NK-92 (cell line): ENCODE measurements around the gene ABHD1.
"Not testable (repeated sequence)": the region's sequence is repeated elsewhere in the genome, so short reads cannot be mapped to it uniquely, and the experiment has no call there.

Experiments
- DNase-seq: peaks from one replicate; lab custom pipeline; 2025; ENCODE audit not compliant: unreplicated experiment; lab: John Stamatoyannopoulos, UW

The ABHD1 gene

DNA sequence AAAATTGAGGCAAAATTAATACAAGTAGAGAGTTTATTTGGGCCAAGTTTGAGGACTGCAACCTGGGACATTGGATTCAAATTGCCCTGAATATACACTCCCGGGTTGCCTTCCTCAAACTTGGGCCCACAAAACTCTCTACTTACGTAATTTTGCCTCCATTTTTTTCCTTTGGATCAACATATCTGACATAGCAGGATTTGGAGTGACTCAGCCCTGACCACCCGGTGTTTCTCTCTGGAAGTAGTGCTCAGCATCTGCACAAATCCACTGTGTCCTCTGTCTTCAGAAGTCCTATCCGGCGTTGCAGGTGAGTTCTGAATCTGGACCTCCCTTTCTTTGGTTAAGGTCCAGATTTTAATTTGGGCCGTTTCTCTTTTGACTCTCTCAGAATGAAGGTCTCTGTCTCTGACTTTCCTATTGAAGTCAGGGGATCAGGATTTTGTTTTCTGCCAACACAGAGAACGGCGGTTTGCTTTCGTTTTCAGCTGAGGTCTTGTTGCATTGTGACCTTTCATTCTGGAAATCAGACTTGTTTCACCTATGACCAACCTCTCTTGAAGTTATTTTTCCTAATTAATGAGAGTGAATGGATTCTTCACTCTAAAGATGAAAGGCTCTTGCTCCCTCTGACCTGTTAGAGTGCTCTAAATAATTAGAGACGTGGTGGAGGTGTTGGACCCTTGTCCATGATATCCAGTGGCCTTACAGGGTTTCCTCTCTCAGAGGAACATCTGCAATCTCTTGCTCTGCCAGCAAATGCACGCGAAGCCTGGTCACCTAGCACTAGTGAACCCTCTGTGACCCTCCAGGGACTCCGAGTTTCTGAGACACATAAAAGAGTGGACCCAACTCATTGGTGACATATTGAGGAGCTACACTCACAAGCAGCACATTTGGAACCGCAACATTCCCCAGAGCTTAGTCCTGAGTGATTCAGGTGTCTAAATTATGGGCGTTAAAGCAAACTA is 38.8 kb downstream of the ABHD1 start:
- no peak for DNase-seq

DNA sequence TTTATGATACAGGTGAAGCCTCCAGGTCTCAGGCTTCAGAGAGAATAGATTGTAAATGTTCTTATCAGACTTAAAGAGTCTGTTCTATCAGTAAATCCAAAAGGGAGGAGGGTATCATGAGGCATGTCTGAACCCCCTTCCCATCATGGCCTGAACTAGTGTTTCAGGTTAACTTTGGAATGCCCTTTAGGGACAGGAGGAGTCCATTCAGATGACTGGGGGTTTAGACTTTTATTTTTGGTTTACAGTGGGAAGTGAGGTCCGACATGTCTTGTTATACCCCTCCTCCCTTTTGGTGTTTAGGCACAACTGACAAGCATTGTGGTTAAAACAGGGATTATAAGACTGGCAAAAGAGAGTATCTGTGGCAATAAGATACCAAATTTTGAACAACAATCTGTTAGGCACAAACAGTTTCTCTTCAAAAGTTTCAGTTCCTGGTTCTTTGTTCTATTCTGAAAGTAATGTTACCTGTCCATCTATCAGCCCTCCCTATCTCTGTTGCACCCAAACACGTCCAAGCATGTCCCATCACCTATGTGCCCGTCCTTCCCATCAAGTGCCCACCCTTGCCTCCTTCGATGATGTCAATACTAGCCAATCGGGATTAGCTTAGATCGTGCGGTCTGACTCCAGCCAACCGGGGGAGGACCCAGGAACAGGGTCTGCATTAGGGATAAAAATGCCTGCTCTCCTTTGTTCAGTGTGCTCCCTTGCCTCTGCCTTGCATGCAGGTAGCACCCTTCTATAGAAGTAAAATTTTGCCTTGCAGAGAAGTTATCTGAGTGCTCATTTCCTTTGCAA is 41.5 kb downstream of the ABHD1 start:
- no peak for DNase-seq

DNA sequence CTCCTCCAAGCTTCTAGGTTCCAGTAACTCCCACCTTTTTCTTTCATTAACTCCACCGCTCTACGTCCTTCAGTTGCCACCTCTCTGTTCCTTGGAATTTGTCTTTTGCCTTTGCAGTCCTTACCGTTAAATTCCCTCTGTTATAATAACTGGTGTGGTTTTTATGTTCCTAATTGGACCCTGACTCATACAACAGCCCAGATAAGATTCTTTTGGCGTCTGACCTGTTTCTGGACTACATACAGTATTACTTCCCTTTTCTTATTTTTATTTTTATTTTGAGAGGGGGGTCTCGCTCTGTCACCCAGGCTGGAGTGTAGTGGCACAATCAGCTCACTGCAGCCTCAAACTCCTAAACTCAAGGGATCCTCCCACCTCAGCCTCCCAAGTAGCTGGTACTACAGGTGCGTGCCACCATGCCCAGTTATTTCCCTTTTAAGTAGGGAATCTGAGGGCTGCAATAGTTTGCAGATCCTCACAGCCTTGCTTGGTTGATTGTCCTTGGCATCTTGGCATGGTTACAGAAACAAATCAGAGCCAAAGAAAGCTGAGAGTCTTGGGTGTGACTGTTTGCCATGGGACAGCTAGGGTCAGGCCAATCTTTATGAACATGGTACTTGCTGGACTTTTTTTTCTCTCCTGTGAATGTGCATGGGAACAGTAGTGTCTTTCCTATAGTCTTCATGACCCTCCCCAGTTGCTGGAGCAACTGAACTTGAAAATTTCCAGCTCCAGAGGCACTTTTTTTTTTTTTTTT is 47.1 kb downstream of the ABHD1 start:
- DNase-seq = no peak

DNA sequence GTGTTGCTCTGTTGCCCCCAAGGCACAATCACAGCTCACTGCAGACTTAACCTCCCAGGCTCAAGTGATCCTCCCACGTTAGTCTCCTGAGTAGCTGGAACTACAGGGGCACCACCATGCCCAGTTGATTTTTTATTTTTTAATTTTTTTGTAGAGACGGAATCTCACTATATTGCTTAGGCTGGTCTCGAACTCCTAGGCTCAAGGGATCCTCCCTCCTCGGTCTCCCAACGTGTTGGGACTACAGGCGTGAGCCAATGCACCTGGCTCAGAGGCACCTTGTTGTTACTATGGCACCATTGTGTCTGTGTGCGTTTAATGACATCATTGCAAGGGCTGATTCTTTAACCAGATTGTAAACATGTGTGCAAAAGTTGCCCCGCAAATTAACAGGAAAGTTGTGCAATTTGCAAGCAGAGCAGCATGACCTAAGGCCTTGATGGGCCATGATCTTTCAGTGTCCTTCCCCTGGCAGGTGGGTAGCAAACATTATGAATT is 47.8 kb downstream of the ABHD1 start:
- no peak for DNase-seq

DNA sequence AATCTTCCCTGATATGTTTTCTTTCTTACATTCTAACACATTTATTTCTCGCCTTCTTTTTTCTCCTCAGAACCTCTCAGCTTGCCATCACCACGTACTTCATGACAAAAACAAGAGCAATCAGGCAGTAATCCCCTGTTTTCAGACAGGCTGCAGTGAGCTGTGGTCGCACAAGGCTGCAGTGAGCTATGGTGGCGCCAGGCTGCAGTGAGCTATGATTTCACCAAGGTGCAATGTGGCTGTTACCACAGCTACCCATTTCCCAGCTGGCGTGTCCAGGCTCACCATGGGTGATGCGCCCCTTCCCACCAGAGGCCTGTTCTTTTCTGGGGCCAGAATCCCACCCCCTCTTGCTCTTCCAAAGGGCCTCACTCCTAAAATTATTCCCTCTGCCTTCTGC is 51.0 kb downstream of the ABHD1 start:
- DNase-seq = no peak

DNA sequence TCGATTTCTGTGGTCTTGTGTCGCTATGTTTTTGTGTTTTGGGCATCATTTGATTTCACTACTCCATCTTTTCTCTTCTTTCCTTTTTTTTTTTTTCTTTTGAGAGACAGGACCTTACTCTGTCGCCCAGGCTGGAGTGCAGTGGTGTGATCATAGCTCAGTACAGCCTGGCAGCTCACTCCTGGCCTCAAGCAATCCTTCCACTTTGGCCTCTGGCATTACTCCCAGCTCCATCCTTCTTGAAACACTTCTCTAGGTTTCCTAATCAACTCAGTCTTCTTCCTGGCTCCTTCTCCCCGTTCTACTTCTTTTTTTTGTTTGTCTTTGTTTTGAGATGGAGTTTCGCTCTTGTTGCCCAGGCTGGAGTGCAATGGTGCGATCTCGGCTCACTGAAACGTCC is 51.7 kb downstream of the ABHD1 start:
- no peak for DNase-seq

DNA sequence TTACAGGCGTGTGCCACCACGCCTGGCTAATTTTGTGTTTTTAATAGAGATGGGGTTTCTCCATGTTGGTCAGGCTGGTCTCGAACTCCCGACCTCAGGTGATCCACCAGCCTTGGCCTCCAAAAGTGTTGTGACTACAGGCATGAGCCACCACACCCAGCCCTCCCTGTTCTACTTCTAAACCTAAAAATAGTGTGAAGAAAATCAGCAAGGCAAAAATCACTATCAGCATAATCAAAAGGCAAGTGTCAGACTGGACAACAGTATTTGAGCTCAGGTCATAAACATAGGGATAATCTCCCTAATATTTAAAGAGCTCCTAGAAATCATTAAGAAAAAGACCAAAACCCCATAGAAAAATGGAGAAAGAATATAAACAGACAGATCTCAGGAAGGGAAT is 52.2 kb downstream of the ABHD1 start:
- not testable (repeated sequence) for DNase-seq

DNA sequence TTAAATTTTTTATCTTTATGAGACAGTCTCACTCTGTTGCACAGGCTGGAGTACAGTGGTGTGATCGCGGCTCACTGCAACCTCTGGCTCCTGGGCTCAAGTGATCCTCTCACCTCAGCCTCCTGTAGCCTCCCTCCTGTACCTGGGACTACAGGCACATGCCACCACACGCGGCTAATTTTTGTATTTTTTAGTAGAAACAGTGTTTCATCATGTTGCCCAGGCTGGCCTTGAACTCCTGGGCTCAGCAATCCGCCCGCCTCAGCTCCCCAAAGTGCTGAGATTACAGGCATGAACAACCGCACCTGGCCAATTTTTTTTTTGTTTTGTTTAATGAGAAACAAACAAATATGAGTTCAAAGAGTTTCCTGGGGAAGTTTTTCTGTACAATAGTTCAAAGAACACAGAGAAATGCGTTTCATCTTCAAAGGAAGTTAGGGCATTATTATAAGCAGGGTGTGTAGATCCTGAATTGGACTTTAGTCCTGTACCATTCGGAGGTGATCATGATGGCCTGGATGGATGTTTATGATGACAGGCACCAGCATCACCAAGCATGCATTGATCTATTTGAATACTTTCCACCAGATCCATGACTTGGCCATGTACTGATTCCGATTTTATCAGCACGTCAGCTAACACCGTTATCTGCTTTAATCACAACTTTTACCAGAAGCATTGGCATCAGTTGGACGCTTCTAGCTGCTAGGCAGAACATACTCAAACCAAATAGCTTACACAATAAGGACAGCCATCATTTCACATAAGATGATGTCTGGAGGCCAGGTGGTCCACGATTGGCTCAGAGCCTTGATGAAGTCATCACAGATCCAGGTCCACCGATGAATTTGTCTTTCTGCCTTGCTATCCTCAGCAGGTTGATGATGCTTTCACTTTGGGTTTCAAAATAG is 54.1 kb downstream of the ABHD1 start:
- no peak for DNase-seq

DNA sequence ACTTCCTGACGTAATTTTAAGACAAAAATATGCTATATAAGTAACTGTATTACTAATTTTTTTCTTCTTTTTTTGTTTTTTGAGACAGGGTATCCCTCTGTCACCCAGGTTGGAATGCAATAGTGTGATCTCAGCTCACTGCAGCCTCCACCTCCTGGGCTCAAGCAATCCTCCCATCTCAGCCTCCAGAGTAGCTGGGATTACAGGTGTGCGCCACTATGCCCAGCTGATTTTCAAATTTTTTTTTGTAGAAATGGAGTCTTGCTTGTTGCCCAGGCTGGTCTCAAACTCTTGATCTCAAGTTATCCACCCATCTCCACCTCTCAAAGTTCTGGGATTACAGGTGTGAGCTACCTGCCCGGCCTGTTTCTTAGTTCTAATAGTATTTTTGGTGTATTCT is 54.9 kb downstream of the ABHD1 start:
- DNase-seq = no peak

DNA sequence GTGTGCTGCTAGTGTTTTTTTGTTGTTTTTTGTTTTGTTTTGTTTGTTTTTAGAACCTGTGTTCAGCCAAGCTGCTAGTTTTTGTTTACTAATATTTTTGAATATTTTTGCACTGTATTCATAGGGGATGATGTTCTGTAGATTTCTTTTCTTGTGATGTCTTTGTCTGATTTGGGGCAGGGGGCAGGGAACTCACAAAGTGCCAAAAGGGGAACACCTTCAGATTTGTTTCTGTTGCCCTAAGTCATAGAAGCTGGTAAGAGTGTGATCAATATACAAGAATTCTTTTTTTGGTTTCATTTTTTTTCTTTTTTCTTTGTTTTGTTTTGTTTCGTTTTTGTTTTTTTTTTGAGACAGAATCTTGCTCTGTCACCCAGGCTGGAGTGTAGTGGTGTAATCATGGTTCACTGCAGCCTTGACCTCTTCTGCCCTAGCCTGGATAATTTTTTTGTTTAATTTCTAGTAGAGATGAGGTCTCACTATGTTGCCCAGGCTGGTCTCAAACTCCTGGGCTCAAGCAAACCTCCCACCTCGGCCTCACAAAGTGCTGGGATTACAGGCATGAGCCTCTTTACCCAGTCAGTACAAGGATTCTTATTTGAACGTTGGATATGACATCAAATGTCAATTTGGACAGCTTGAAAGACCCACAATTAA is 55.9 kb downstream of the ABHD1 start:
- DNase-seq = no peak
